ENCODE results near the gene PRR11. TPM values are rescaled to one million over a fixed set of nuclear protein-coding genes. Genes with fewer than 3 reads are reported as not detected.
A peak's percentile ranks its signal among the peaks of the same experiment; 100 is the strongest.

PRR11 gene
- total RNA-seq (10 to 100 TPM in 1 of 9 donors, 1 to 10 TPM in 5, under 1 TPM in 3; 0.51 to 11.4 (median 1.1) TPM), polyA plus RNA-seq (under 1 TPM; 0.15 to 0.61 TPM)
- long read RNA-seq, donor 1: 0 reads
- long read RNA-seq, donor 2, partial matches to known transcripts: 0 of 1 reads
- long read RNA-seq, donor 2, other reads (novel, unspliced or antisense): 0 of 1 reads
- long read RNA-seq, donor 3: 0 reads

DNA sequence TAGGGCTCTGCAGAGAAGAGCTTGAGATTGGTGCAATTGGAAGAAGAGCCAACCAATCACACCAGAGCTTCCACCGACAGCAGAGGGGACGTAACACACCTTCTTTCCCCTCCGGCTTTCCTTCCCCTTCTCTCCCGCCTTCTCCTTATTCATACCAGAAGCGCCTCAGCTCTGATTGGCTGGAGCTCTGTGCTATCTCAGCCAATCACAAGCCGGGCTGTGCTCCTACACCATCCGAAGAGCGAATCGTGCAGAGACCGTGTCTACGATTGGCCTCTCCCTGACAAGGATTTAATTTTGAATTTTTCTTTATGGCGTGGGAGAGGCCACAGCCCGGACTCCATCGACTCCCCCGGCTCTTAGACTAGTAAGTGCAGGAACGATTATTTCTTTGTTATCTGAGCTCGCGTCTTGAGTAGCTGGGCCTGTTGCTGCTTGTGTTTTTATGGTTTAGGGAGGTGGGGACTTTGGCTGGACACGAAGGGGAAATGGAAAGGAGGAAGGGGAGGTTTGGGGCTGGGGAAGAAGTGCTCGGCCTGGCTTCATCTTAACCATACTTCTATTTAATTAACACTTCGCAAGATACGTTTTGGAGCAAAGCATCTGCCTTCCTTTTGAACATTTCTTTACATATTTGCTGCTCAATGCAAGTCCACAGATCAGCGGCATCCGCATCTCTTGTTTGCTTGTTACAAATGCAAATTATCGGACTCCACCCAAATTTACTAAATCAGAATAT, at the start of gene PRR11:
PRR11 (plus strand) TSS at position 308 of the 739 bp plus-strand sequence. CDS start 14,007 bp downstream, outside the sequence.
- H3K36me3 ChIP-seq: no peaks in the 10 kb centered on the region
- ATAC-seq (peak; percentile 94 to 97 (median 96)), DNase-seq (peak; percentile 92 to 97 (median 95))
- no peaks in the 10 kb centered on the region for H3K9me3 ChIP-seq
- H3K27me3 ChIP-seq: no peaks in the 10 kb centered on the region
- WGBS, 4 donors: 1% methylated on average over 25 of the region's 25 CpGs
- H3K4me1 ChIP-seq: peaks cover 0 to 37% (median 15%) of the 10 kb centered on the region in 12 donors
- TF ChIP-seq, protein P1, sequence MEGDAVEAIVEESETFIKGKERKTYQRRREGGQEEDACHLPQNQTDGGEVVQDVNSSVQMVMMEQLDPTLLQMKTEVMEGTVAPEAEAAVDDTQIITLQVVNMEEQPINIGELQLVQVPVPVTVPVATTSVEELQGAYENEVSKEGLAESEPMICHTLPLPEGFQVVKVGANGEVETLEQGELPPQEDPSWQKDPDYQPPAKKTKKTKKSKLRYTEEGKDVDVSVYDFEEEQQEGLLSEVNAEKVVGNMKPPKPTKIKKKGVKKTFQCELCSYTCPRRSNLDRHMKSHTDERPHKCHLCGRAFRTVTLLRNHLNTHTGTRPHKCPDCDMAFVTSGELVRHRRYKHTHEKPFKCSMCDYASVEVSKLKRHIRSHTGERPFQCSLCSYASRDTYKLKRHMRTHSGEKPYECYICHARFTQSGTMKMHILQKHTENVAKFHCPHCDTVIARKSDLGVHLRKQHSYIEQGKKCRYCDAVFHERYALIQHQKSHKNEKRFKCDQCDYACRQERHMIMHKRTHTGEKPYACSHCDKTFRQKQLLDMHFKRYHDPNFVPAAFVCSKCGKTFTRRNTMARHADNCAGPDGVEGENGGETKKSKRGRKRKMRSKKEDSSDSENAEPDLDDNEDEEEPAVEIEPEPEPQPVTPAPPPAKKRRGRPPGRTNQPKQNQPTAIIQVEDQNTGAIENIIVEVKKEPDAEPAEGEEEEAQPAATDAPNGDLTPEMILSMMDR (IDR thresholded peaks at IDR 0.05): no peak
- peak in 1 of 2 donors; percentile 7 for TF ChIP-seq POLR2A (IDR thresholded peaks at IDR 0.05)
- H3K27ac ChIP-seq: peak within 1 kb of the TSS; percentile 35 to 89 (median 84)
- H3K4me3 ChIP-seq: peak within 1 kb of the TSS; percentile 52 to 91 (median 74)
- intact Hi-C loops (cut with DNase I): loop anchor here in 6 of 10 donors (1.0 to 10.0 kb wide), 4 partner anchors 49 to 638 kb away; partner anchors contain the start of gene TRIM37 (in 5 of the 6)

DNA sequence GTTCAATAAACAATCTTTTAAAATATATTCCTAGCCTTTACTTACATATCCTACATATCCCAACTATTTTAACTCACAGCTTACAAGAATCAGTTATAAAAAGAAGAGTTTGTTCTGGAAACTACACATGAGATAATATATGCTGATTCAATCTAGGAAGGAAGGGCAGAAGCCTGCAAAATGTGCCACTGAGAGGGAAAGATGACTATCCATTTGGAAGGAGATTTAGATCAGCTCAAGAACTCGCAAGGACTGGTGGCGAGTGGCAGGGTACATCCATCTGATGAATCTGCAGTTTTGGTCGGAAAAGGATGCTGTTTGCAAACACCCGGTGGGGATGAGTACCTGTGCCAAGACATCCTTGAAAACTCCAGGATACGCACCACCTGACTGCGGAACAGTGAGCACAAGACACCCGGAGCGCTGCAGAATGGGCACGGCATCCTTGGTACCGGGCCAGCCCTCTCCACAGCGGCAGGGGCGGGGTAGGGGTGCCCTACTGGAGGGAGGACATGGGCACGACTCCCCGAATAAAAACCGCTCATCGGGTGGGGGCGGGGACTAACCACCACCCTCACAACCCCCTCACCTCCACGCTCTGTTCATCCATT, 49.6 kb upstream of the PRR11 start:
- TF ChIP-seq, protein P1 (IDR thresholded peaks at IDR 0.05): peak in 1 of 12 donors; percentile 3
- no peak for TF ChIP-seq POLR2A (IDR thresholded peaks at IDR 0.05)
- 0 to 1% (median 0%) methylated on average over 15 to 18 of the region's 18 CpGs for WGBS, 4 donors
- no peaks in the 10 kb centered on the region for H3K9me3 ChIP-seq

DNA sequence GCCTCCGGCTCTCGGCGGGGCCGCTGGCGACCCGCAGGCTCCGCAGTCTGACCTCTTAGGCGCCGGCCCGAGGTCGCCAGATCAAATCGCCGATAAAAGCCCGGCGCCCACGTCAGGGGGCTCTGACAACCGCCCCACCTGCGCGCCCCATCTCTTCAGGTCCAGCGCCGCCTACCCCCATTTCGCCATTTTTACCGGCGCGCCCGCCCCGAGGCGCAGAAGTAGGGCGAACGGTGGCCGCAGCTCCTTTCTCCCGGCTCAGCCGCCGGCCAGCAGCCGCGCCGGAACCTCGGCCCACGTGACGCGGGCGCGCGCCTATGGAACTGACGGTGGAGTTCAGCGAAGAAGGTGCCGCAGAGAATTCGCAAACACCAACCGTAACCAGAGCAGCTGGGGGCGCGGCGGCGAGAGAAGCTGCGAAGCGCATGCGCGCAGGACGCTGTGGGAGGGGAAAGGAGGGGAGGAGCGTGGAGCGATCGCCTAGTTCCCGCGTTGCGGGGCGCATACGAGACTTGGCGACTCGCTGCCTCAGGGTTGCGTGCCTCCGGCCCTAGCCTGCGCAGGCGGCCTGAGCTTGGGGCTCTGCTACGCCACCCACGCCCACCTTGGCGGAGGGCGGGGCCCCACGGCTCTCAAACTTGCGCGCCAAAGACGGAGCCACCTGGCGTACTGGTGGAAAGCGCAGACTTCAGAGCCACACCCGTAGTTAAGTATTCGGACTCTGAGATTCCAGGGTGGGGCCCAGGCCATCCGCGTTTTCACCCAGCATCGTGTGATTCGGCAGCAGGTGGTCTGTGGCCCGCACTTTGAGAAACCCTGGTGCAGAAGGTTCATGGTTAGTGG, 48.9 kb upstream of the PRR11 start, which contains the start of gene TRIM37:
TRIM37 (minus strand) TSS at position 418 of the 843 bp plus-strand sequence. CDS start 419 bp downstream, outside the sequence.
- TF ChIP-seq POLR2A (IDR thresholded peaks at IDR 0.05): peak in 1 of 2 donors; percentile 81
- TF ChIP-seq, protein P1 (IDR thresholded peaks at IDR 0.05): peak in 2 of 12 donors; percentile 17 to 42
- 0 to 1% (median 0%) methylated on average over 43 to 89 of the region's 89 CpGs for WGBS, 4 donors
- peaks cover 0 to 34% (median 19%) of the 10 kb centered on the region in 12 donors for H3K4me1 ChIP-seq
- peaks cover 0 to 28% (median 19%) of the 10 kb centered on the region in 9 donors for H3K36me3 ChIP-seq
- H3K9me3 ChIP-seq: no peaks in the 10 kb centered on the region
- H3K27me3 ChIP-seq: no peaks in the 10 kb centered on the region
- peak; percentile 98 to 100 (median 99) for ATAC-seq
- peak within 1 kb of the TSS; percentile 64 to 96 (median 92) for H3K27ac ChIP-seq
- intact Hi-C loops (cut with DNase I): loop anchor here in 7 of 10 donors (1.0 to 10.0 kb wide), 6 partner anchors 46 to 592 kb away; partner anchors contain the start of genes PRR11 (in 5 of the 7), SKA2 (in 5 of the 7) and MTMR4 (in 1 of the 7)
- peak within 1 kb of the TSS; percentile 78 to 100 (median 89) for H3K4me3 ChIP-seq
- DNase-seq: peak; percentile 96 to 100 (median 98)

More for the DNA sequence above, 49.6 kb upstream of the PRR11 start:
- DNase-seq (peak; percentile 54 to 82 (median 69)), ATAC-seq (peak; percentile 10 to 60 (median 50))
- intact Hi-C loops (cut with DNase I): loop anchor here in 6 of 10 donors (1.0 to 10.0 kb wide), 5 partner anchors 46 to 591 kb away; partner anchors contain the start of genes PRR11 (in 5 of the 6), SKA2 (in 5 of the 6) and MTMR4 (in 1 of the 6)
- H3K27me3 ChIP-seq: no peaks in the 10 kb centered on the region
- H3K4me1 ChIP-seq: peaks cover 0 to 34% (median 19%) of the 10 kb centered on the region in 12 donors
- peaks cover 0 to 28% (median 12%) of the 10 kb centered on the region in 9 donors for H3K36me3 ChIP-seq
- H3K4me3 ChIP-seq: peak overlapping the region; percentile 78 to 100 (median 89)
- H3K27ac ChIP-seq: peak overlapping the region; percentile 64 to 96 (median 92)
